Tibial nerve (tissue), 4 donors: Measurements from ENCODE around the gene C2.

Experiments
- CTCF ChIP-seq, 5 experiments: fragments of 200-600 bp in 3 of 5; fragments of 450-650 bp in 2 of 5; sonication (generic) in 3 of 5; IDR thresholded peaks; one replicate each; pipeline ENCODE4 v1.5.1; 2016 to 2019; ENCODE audit warnings: antibody characterized with exemption in 5 of 5, mild to moderate bottlenecking in 3 of 5, moderate library complexity in 2 of 5
- EP300 ChIP-seq, 2 donors: sonication (generic); formaldehyde crosslinking; IDR thresholded peaks; one replicate each; pipeline ENCODE4 v1.6.1; 2017; ENCODE audit warnings: antibody characterized with exemption in 2 of 2, mild to moderate bottlenecking in 1 of 2
- POLR2A ChIP-seq, 2 donors: fragments of 450-650 bp; IDR thresholded peaks; one replicate each; pipeline ENCODE4 v1.6.1; 2017; ENCODE audit warnings: antibody characterized with exemption in 2 of 2, mild to moderate bottlenecking in 2 of 2, moderate library complexity in 2 of 2

GRCh38 chr6:31905041-31905440 is 22.5 kb upstream of the C2 start:
- no peak for TF ChIP-seq EP300 (IDR thresholded peaks at IDR 0.05)
- no peak for TF ChIP-seq CTCF (IDR thresholded peaks at IDR 0.05)
- no peak for TF ChIP-seq POLR2A (IDR thresholded peaks at IDR 0.05)
